CD4-positive, alpha-beta T cell treated with Interleukin-17A for 1 hour (primary cell): Measurements from ENCODE around the gene WFDC1.

Source experiments
- DNase-seq: peaks from one replicate; pipeline ENCODE4 v3.0.0-alpha.2; 2020

Gene WFDC1

GRCh38 chr16:84274515-84274914 lies 20.2 kb upstream of the WFDC1 start:
- DNase-seq = no peak

DNA sequence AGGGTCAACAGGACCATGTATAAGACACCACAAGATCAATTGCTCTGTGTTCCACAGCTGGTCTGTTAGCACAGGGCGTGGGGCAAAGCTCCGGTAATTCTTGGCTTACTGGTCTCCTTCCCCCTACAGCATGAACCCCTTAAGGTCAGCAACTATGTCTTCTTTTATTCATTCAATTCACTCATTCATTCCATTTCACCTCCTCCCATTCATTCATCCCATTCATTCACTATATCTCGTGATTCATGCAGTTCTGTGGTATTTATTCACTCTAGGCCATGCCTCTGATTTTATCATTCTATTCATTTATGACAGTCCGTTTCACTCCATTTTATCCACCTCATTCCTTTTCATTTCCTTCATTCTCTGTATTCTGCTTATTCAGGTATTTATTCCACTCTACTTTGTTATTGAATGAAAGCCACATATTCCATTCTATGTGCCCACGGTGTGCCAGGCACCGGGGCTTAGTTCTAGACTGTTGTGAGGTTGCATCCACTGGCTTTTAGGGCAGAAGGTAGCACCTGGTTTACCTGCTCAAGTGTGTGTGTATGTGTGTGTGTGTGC lies 19.0 kb upstream of the WFDC1 start:
- DNase-seq = no peak

DNA sequence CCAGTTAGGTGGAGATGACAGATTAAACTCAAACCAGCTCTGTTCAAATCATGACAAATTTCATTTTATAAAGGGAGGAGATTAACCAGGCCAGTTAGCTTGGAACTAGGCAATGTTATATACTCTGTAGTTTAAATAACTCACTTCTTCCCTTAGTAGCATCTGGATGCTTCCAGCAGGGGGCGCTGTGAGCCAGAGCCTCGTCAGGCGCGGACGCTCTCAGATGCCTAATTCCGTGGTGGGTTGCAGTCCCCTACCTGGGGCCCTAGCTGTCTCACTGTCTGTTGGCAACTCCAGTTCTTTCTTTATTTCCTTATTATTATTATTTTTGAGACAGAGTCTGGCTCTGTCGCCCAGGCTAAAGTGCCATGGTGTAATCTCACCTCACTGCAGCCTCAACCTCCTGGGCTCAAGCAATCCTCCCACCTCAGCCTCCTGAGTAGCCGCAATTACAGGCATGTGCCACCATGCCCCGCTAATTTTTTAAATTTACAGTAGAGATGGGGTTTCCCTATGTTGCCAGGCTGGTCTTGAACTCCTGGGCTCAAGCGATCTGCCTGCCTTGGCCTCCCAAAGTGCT lies 17.3 kb upstream of the WFDC1 start:
- DNase-seq = peak; percentile 63

DNA sequence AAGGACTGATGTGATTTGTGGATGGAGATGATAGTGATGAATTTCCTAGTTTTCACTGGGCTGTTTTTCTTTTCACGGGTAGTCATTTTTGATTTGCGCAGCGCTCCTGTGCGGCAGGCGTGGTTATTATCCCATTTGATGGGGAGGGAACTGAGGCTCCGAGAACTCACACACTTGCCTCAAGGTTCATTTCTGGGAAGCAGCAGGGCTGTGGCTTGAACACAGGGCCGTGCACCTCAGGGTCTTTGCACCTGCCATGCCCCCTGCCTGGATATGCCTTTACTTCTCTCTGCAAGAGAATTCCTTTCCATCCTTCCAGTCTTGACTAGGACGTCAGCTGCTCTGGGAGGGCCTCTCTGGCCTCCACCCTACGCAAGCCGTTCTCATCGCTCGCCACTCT lies 16.3 kb upstream of the WFDC1 start:
- DNase-seq = no peak

GRCh38 chr16:84278968-84279367 lies 15.7 kb upstream of the WFDC1 start:
- DNase-seq = no peak

DNA sequence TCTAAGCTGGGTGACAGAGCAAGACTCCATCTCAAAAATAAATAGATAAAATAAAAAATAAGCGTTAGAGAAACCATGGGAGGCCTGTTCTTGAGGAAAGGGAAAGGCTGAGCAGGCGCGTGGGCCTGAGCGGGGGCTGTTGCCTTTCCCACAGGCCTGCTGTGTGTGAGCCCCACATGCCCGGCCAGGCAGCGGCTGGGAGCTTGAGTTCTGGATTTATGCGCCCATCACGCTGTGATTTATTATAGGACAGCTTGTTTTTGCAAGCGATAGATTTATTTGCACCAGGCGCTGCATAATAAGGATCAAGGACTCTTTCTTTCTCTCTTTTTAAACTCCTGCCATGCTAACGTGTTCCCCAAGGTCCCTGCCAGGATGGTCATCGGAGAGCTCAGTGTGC lies 14.8 kb upstream of the WFDC1 start:
- DNase-seq = no peak

DNA sequence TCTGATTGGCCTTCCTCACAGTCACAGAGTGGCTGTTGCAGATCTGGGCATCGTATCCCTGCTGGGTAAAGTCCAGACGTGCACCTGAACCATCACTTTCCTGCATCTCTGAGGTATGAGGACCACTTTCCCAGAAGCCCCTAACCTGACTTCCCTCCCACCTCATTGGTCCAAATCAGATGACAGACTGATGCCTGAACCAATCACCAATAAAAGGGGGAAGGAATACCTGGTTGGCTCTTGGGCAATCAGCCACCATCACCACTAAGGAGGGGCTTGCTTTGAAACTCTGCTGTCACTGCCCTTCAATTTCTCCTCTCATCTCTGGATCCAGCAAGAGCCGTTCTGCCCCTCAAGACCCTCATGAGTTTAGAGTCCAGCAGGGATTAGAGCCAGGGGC lies 13.6 kb upstream of the WFDC1 start:
- peak; percentile 28 for DNase-seq

GRCh38 chr16:84282533-84282932 lies 12.1 kb upstream of the WFDC1 start:
- DNase-seq = no peak

- no peak for DNase-seq
Measured at GRCh38 chr16:84283314-84284153, 11.1 kb upstream of the WFDC1 start.

- DNase-seq = no peak
Measured at GRCh38 chr16:84284154-84284722, 10.4 kb upstream of the WFDC1 start.

- DNase-seq = no peak
Measured at GRCh38 chr16:84286578-84287240, 8.0 kb upstream of the WFDC1 start.

GRCh38 chr16:84288902-84289301 lies 5.8 kb upstream of the WFDC1 start:
- no peak for DNase-seq

DNA sequence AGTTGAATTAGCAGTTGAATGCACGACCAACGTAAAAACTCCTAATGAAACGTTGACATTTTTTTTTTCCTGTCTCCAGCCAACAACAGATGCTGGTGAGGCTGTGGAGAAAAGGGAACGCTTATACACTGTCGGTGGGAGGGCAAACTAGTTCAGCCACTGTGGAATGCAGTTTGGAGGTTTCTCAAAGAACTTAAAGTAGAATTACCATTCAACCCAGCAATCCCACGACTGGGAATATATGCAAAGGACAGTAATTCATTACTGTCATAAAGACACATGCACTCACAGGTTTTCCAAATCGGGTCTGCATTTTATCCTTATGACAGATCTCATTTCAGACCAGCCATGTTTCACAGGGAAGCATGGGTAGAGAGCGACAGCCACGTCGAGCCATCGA lies 3.5 kb upstream of the WFDC1 start:
- no peak for DNase-seq

DNA sequence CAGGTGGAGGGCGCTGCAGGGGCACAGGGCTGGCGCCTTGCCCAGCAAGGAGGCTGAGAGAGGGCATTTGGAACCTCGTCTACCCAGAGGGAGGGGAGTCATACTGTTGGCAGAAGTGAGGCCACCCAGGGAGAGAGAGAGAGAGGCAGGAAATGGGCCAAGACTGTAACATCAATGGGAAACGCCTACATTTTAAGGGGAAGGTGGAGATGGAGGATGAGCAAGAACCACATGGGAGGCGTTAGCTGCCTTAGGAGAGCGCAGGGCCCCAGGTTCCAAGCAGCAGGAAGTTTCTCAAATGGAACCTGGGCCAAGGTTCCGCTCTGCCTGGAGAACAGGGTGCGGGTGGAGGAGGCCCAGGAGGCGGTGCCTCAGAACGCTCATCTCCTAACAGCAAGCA lies 2.7 kb upstream of the WFDC1 start:
- DNase-seq = no peak

DNA sequence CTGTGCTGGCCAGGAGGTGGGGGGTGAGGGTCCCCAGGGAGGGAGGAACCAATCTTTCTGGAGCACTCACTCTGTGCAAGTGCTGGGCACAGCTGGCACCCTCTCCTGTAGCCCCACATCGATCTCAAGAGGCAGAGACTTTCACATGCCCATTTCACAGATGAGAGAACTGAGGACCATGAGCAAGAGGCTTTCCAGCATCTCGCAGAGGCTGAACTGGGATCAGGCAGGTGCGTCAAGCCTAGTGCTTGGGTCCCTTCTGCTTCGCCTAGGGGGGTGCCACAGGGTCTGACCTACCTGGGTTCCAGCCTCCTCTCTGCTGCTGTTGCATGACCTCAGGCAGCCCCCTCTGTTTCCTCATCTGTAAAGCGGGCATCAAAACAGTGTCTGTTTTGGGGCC lies 1.3 kb upstream of the WFDC1 start:
- no peak for DNase-seq

DNA sequence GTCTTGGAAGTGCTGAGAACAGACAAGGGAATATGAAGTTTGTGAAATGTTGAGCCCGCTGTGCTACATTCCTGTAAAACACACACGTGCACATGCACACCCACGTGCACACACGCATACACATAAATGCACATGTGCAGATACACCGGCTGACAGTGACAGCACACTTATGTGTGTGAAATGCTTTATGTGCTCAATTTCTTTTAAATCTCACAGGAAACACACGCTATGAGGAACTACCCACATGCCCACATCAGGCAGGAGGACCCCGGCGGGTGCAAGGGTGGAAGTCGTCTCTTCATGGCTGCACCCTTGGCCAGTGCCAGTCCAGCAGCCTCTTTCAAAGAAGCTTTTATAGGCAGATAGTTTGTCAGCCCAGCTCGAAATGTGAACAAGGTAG lies 561 bp upstream of the WFDC1 start:
- no peak for DNase-seq

- DNase-seq = no peak
Measured at GRCh38 chr16:84295203-84295860, 654 bp downstream of the WFDC1 start.

DNA sequence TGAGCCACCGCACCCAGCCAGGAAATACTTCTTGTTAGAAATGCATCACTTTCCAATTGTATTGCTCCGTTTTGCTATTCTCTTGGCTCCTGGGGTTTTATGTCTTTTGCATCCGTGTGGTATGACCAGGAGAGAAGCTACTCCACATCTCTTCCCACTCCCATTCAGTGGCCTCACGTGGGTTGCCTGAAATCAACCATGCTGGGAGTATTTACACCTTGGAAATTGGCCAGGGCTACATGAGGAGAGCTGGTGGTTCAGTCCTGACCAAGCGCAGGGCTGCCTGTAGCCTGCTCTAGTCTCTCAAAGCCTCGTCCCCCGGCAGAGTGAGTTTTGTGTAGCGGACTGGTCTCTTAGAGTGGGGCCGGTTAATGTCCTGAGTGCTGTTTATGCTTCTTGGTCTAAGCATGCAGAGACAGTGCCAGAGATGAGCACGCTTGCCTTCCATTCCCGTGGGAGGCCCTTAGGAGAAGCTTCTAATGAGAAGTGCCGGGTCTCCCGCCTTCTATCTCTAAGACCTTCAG lies 3.8 kb downstream of the WFDC1 start:
- no peak for DNase-seq

DNA sequence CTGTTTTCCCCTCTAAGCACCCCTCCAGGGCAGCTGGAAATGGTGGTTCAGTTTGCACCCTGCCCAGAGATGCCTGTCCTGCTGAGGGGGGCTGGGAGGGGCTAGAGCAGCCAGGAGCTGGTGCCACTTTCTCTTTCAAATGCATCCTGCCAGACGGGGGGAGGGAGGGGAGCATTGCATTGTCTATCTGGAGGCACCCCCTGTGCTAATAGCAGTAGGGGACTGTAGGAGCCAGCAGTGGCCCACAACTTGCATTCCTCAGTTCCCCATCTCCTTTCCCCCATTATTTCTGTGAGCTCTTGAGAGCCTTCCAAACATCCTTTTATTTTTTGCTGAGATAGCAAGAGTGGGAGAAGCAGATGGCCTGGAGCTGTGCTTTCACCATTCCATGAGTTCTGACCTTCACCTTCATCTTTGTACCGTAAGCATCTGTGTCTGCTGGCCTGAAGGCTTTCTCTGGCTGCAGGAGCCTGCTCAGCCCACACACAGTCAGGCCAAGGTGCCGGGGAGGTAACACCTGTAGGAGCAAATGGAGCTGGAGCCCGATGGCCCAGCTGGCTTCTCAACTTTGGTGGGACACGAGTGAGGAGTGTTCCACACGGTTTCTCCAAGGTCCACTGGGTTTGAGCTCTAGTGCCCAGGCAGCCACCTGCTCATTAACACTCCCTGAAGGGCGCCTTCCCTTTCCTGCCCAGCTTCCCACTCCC lies 5.2 kb downstream of the WFDC1 start:
- no peak for DNase-seq

DNA sequence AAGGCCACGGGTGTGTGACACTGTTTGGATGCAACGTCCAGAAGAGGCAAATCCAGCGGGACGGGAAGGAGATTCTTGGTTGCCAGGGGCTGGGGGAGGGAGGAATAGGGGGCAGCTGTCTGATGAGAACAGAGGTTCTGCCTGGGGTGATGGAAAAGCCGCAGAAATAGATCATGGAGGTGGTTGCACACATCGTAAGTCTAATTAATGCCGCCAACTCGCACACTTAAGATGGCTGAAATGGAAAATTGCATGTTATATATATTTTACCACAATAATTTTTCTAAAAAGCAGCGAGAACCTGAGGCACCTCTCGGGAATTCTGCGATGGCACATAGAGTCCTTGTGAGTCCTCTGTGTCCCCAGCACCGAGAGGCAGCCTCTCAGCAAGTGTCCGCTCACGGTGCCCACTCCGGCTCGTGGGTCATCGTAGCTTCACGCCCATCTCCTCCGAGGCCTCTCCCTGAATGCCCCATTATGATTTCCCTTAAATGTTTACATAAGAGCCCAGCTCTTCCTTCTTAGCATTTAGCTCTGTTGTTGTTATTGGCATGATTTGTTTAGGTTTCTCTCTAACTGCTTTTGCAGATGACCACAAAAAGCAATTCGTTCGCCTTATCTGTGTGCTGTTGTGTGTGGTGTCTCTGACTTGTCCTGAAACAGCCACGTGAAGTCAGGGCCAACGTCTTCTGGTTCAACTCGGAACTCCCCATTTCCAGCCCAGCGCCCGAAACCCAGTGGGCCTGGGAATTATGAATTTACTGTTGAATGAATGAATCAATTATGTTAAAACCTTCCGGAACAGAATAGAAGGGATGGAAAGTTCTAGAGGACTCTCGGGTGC lies 7.7 kb downstream of the WFDC1 start:
- DNase-seq = no peak

- no peak for DNase-seq
Measured at GRCh38 chr16:84303023-84303422, 8.3 kb downstream of the WFDC1 start.
